HG03039 (cell line): ENCODE results near the gene CTCFL.

ENCODE experiments used
- ATAC-seq: cut with Tn5 transposase; IDR thresholded peaks from one replicate; pipeline ENCODE4 v1.9.1; 2021; ENCODE audit warnings: mild to moderate bottlenecking, moderate library complexity; ENCODE audit not compliant: unreplicated experiment

CTCFL gene

GRCh38 chr20:57449398-57450354 is 75.3 kb downstream of the CTCFL start:
- ATAC-seq, result no peak

- ATAC-seq, result no peak
These were observed 76.1 kb downstream of the CTCFL start for GRCh38 chr20:57448764-57449354.
